NT2/D1 (cell line): ENCODE results near the gene TIAM2.
"Not testable (repeated sequence)": the region's sequence is repeated elsewhere in the genome, so short reads cannot be mapped to it uniquely, and the experiment has no call there.

Experiments
- DNase-seq: peaks from one replicate; pipeline ENCODE4 v3.0.0-alpha.2; 2011; ENCODE audit warnings: low read depth, low spot score
- H3K27me3 ChIP-seq: 2 replicates; pipeline ENCODE4 v1.6.0; 2011; ENCODE audit warnings: mild to moderate bottlenecking; ENCODE audit not compliant: insufficient read length, insufficient read depth
- H3K36me3 ChIP-seq: 2 replicates; pipeline ENCODE4 v1.6.1; 2011; ENCODE audit warnings: mild to moderate bottlenecking, low read length, mixed read lengths; ENCODE audit not compliant: insufficient read depth, insufficient read length
- H3K4me1 ChIP-seq: 2 replicates; pipeline ENCODE4 v1.5.1; 2011; ENCODE audit not compliant: insufficient read depth, insufficient read length
- H3K4me3 ChIP-seq: 2 replicates; pipeline ENCODE4 v1.5.1; 2011; ENCODE audit warnings: low read depth; ENCODE audit not compliant: insufficient read length
- H3K9ac ChIP-seq: 2 replicates; pipeline ENCODE4 v1.6.0; 2011; ENCODE audit warnings: low read depth; ENCODE audit not compliant: insufficient read length
- H3K9me3 ChIP-seq: 2 replicates; pipeline ENCODE4 v1.5.1; 2011; ENCODE audit warnings: mild to moderate bottlenecking, low read length; ENCODE audit not compliant: insufficient read depth
- SUZ12 ChIP-seq: IDR thresholded peaks from 2 replicates; pipeline ENCODE4 v1.6.1; 2011; ENCODE audit not compliant: insufficient read length, insufficient read depth; ENCODE audit errors: extremely low read depth
- YY1 ChIP-seq: IDR thresholded peaks from 2 replicates; pipeline ENCODE4 v1.6.1; 2011; ENCODE audit not compliant: insufficient read length, insufficient read depth
- ZNF274 ChIP-seq: IDR thresholded peaks from 2 replicates; pipeline ENCODE4 v1.6.1; 2011; ENCODE audit warnings: mild to moderate bottlenecking, low read depth, low read length

Gene TIAM2

GRCh38 chr6:155173488-155173887, 178.4 kb downstream of the TIAM2 start:
- H3K4me1 ChIP-seq, result peaks cover 2% of the 10 kb centered on the region
- H3K36me3 ChIP-seq, result peaks cover 22% of the 10 kb centered on the region
- no peaks in the 10 kb centered on the region for H3K27me3 ChIP-seq
- no peak overlapping the region for H3K9ac ChIP-seq
- no peak for TF ChIP-seq YY1
- TF ChIP-seq ZNF274, result no peak
- no peak for TF ChIP-seq SUZ12
- H3K9me3 ChIP-seq, result no peaks in the 10 kb centered on the region
- H3K4me3 ChIP-seq, result no peak overlapping the region
- no peak for DNase-seq

DNA sequence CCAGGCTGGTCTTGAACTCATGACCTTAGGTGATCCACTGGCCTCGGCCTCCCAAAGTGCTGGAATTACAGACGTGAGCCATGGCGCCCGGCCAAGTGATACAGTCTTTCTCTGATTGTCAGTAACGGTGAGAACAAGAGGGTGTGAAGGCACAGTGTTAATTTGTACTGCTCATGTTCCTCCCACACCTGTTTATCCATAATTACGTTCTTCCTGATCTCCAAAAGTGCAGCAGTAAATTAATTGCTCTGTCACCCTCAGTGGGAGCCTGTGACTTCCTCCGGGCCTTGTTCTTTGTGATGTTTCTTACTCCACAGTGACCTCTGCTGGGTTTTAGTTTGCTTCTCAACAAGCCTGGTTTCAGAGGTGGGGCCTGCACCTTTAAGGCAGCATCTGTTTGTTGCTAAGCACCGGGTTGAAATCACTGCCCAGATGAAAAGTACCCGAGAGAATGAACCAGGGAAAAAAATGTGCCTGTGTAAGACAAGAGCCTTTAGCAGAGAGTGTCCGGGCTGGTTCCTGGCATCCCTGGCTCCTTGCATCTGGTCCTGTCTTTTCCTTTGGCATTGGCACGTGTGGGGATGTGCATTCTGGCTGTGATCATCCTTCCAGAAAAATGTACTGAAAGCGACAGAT, 179.6 kb downstream of the TIAM2 start:
- H3K9me3 ChIP-seq, result no peaks in the 10 kb centered on the region
- no peak overlapping the region for H3K4me3 ChIP-seq
- no peak overlapping the region for H3K9ac ChIP-seq
- H3K4me1 ChIP-seq, result peaks cover 2% of the 10 kb centered on the region
- H3K27me3 ChIP-seq, result no peaks in the 10 kb centered on the region
- peak; percentile 81 for DNase-seq
- H3K36me3 ChIP-seq, result peaks cover 28% of the 10 kb centered on the region
- TF ChIP-seq YY1, result no peak
- no peak for TF ChIP-seq ZNF274
- no peak for TF ChIP-seq SUZ12

GRCh38 chr6:155177363-155177961, 182.3 kb downstream of the TIAM2 start:
- DNase-seq, result peak; percentile 51
- H3K9me3 ChIP-seq, result no peaks in the 10 kb centered on the region
- no peaks in the 10 kb centered on the region for H3K27me3 ChIP-seq
- no peak overlapping the region for H3K9ac ChIP-seq
- H3K4me1 ChIP-seq, result peaks cover 3% of the 10 kb centered on the region
- H3K4me3 ChIP-seq, result no peak overlapping the region
- peaks cover 35% of the 10 kb centered on the region for H3K36me3 ChIP-seq
- TF ChIP-seq YY1, result no peak
- no peak for TF ChIP-seq ZNF274
- TF ChIP-seq SUZ12, result no peak

DNA sequence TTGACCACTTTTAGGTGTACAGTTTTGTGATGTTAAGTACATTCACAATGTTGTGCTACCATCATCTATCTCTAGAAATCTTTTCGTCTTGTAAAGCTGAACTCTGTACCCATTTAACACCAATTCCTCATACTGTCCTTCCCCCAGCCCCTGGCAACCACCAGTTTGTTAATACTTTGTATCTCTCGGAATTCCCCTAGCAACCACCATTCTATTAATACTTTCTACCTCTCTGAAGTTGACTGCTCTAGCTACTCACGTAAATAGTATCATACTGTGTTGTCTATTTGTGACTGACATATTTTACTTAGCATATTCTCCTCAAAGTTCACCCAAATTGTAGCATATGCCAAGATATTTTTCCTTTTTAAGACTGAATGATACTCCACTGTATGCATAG, 186.4 kb downstream of the TIAM2 start:
- H3K9me3 ChIP-seq, result no peaks in the 10 kb centered on the region
- H3K27me3 ChIP-seq, result no peaks in the 10 kb centered on the region
- no peak overlapping the region for H3K9ac ChIP-seq
- H3K4me3 ChIP-seq, result no peak overlapping the region
- DNase-seq, result no peak
- H3K4me1 ChIP-seq, result peaks cover 7% of the 10 kb centered on the region
- TF ChIP-seq YY1 (no peak), SUZ12 (no peak), ZNF274 (no peak)
- H3K36me3 ChIP-seq, result peaks cover 39% of the 10 kb centered on the region

- Histone ChIP-seq H3K4me1 (peaks cover 7% of the 10 kb centered on the region), H3K4me3 (no peak overlapping the region), H3K36me3 (peaks cover 35% of the 10 kb centered on the region), H3K9me3 (no peaks in the 10 kb centered on the region), H3K27me3 (no peaks in the 10 kb centered on the region), H3K9ac (no peak overlapping the region)
- TF ChIP-seq ZNF274 (no peak), YY1 (no peak), SUZ12 (no peak)
- no peak for DNase-seq
These were observed 187.0 kb downstream of the TIAM2 start for GRCh38 chr6:155182103-155182502.

DNA sequence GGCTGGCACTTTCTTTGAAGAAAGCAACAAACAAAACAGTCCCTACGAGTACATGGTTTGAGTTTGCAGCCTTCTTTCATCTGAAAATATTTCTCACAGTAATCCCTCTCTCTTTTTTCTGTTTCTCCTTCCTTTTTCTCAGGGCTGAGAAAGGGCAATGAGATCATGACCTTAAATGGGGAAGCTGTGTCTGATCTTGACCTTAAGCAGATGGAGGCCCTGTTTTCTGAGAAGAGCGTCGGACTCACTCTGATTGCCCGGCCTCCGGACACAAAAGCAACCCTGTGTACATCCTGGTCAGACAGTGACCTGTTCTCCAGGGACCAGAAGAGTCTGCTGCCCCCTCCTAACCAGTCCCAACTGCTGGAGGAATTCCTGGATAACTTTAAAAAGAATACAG, 188.0 kb downstream of the TIAM2 start:
- H3K9ac ChIP-seq, result no peak overlapping the region
- H3K36me3 ChIP-seq, result peaks cover 39% of the 10 kb centered on the region
- H3K4me1 ChIP-seq, result peaks cover 7% of the 10 kb centered on the region
- no peaks in the 10 kb centered on the region for H3K27me3 ChIP-seq
- DNase-seq, result no peak
- TF ChIP-seq SUZ12, result no peak
- TF ChIP-seq YY1, result no peak
- no peak for TF ChIP-seq ZNF274
- H3K4me3 ChIP-seq, result no peak overlapping the region
- no peaks in the 10 kb centered on the region for H3K9me3 ChIP-seq

DNA sequence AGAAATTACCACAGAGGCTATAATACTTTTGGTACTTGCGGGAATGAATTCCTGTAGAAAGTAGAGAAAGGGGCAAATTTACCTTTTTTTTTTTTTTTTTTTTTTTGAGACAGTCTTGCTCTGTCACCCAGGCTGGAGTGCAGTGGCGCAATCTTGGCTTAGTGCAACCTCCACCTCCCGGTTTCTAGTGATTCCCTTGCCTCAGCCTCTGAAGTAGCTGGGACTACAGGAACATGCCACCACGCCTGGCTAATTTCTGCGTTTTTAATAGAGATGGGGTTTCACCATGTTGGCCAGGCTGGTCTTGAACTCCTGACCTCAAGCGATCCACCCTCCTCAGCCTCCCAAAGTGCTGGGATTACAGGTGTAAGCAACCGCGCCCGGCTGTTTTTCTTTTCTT, 189.9 kb downstream of the TIAM2 start:
- DNase-seq, H3K4me1 ChIP-seq, H3K27me3 ChIP-seq, H3K9ac ChIP-seq, H3K9me3 ChIP-seq, H3K4me3 ChIP-seq: not testable (repeated sequence)
- H3K36me3 ChIP-seq, result peaks cover 32% of the 10 kb centered on the region
